ENCODE measurements around the gene ENO1. TPM values are rescaled to one million over a fixed set of nuclear protein-coding genes. Genes with fewer than 3 reads are reported as not detected.

ENO1 gene
- total RNA-seq, 4 donors from 2014 or later = 453 to 1,066 (median 553) TPM

- TF ChIP-seq POLR2A (IDR thresholded peaks at IDR 0.05) (no peak), POLR2AphosphoS5 (IDR thresholded peaks at IDR 0.05) (peak; percentile 20)
- Histone ChIP-seq H3K4me3 (peak overlapping the region in 1 of 2 donors; percentile 98), H3K27ac (peak overlapping the region; percentile 85 to 98 (median 95)), H3K27me3 (no peaks in the 10 kb centered on the region), H3K4me1 (peaks cover 3 to 49% (median 5%) of the 10 kb centered on the region in 3 donors), H3K36me3 (no peaks in the 10 kb centered on the region), H3K9me3 (no peaks in the 10 kb centered on the region)
- ATAC-seq = peak; percentile 26
- WGBS, 2 donors (ENCODE audit: low coverage in 1 of 2) = 29 to 45% methylated on average over 9 of the region's 9 CpGs
These were observed 1.6 kb upstream of the ENO1 start for GRCh38 chr1:8879922-8880676.

- Histone ChIP-seq H3K9me3 (no peaks in the 10 kb centered on the region), H3K4me3 (peak overlapping the region; percentile 55 to 98), H3K4me1 (peaks cover 5 to 55% (median 8%) of the 10 kb centered on the region in 3 donors), H3K36me3 (no peaks in the 10 kb centered on the region), H3K27ac (peak overlapping the region; percentile 85 to 98 (median 95)), H3K27me3 (no peaks in the 10 kb centered on the region)
- TF ChIP-seq POLR2AphosphoS5 (IDR thresholded peaks at IDR 0.05) = no peak
- TF ChIP-seq POLR2A (IDR thresholded peaks at IDR 0.05) = no peak
- TF ChIP-seq EP300 (IDR thresholded peaks at IDR 0.05) = no peak
- 35 to 69% methylated on average over 7 to 11 of the region's 11 CpGs for WGBS, 2 donors (ENCODE audit: low coverage in 1 of 2)
- no peak for ATAC-seq
These were observed 1.0 kb upstream of the ENO1 start for GRCh38 chr1:8879464-8879921.

GRCh38 chr1:8878698-8879463, 395 bp upstream of the ENO1 start:
- Histone ChIP-seq H3K36me3 (peaks cover 0 to 5% of the 10 kb centered on the region in 2 donors), H3K4me1 (peaks cover 9 to 61% (median 12%) of the 10 kb centered on the region in 3 donors), H3K4me3 (peak overlapping the region; percentile 55 to 98), H3K27me3 (no peaks in the 10 kb centered on the region), H3K27ac (peak overlapping the region; percentile 85 to 98 (median 95)), H3K9me3 (no peaks in the 10 kb centered on the region)
- WGBS, 2 donors (ENCODE audit: low coverage in 1 of 2) = 0% methylated on average over 4 of the region's 82 CpGs; no CpG with 5 or more reads in 1 of the 2 donors
- ATAC-seq = peak; percentile 93
- no peak for TF ChIP-seq EP300 (IDR thresholded peaks at IDR 0.05)
- TF ChIP-seq POLR2A (IDR thresholded peaks at IDR 0.05) = peak; percentile 52 to 68
- TF ChIP-seq CTCF (IDR thresholded peaks at IDR 0.05) = peak in 2 of 4 experiments; percentile 33 to 38
- no peak for TF ChIP-seq POLR2AphosphoS5 (IDR thresholded peaks at IDR 0.05)

- peaks cover 15 to 89% (median 24%) of the 10 kb centered on the region in 3 donors for H3K4me1 ChIP-seq
- 65 to 75% methylated on average over 3 of the region's 3 CpGs for WGBS, 2 donors (ENCODE audit: low coverage in 1 of 2)
- no peak for TF ChIP-seq POLR2A (IDR thresholded peaks at IDR 0.05)
- no peak for TF ChIP-seq CTCF (IDR thresholded peaks at IDR 0.05)
- no peak for TF ChIP-seq POLR2AphosphoS5 (IDR thresholded peaks at IDR 0.05)
- no peak for TF ChIP-seq EP300 (IDR thresholded peaks at IDR 0.05)
- H3K4me3 ChIP-seq = no peak overlapping the region
- no peaks in the 10 kb centered on the region for H3K27me3 ChIP-seq
- peak overlapping the region in 3 of 4 donors; percentile 0 to 98 (median 95) for H3K27ac ChIP-seq
- ATAC-seq = no peak
- no peaks in the 10 kb centered on the region for H3K9me3 ChIP-seq
- peaks cover 0 to 33% of the 10 kb centered on the region in 2 donors for H3K36me3 ChIP-seq
These were observed 2.4 kb downstream of the ENO1 start for GRCh38 chr1:8876087-8876486.

- Histone ChIP-seq H3K36me3 (peaks cover 0 to 40% of the 10 kb centered on the region in 2 donors), H3K27me3 (no peaks in the 10 kb centered on the region), H3K9me3 (no peaks in the 10 kb centered on the region), H3K4me3 (no peak overlapping the region), H3K4me1 (peaks cover 15 to 92% (median 24%) of the 10 kb centered on the region in 3 donors), H3K27ac (peak overlapping the region in 3 of 4 donors; percentile 50 to 98 (median 95))
- WGBS, 2 donors (ENCODE audit: low coverage in 1 of 2) = 38 to 53% methylated on average over 6 to 7 of the region's 7 CpGs
- no peak for TF ChIP-seq CTCF (IDR thresholded peaks at IDR 0.05)
- TF ChIP-seq POLR2A (IDR thresholded peaks at IDR 0.05) = no peak
- no peak for TF ChIP-seq EP300 (IDR thresholded peaks at IDR 0.05)
- TF ChIP-seq POLR2AphosphoS5 (IDR thresholded peaks at IDR 0.05) = no peak
- no peak for ATAC-seq
These were observed 3.1 kb downstream of the ENO1 start for GRCh38 chr1:8875216-8875861.
